ENCODE data around the gene HSPB1. TPM values are rescaled to one million over a fixed set of nuclear protein-coding genes. Genes with fewer than 3 reads are reported as not detected.

The HSPB1 gene
- total and polyA plus RNA-seq, 2 of the 13 experiments (the other 11 are each of a cell fraction or from before 2014, with no cell fraction given) = 21.0 to 38.6 TPM

DNA sequence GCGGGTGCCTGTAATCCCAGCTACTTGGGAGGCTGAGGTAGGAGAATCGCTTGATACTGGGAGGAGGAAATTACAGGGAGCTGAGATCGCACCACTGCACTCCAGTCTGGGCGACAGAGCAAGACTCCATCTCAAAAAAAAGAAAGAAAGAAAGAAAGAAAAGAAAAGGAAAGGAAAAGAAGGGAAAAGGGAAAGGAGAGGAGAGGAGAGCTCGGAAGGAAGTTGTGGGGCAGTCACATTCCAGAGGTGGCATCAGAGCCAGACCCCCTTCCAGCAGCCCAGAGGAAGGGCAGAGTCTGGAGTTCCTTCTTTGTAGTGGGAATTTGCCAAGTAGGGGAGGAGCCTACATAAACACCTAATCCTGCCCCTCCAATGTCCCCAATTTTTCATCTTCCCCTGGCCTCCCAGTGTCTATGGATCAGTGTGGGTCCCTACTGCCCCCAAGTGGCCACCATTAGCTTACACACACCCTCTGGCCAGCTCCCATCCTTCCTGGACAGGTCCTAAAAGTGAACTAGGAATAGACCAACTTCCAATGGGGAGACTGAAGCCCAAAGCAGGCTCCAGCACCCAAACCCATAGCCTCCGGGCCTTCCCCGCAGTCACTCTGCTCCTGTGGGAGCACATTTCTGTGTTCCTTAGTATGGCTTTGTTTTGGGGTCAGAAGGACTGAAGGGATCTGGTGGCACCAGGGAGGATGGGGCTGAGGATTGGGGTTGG is 39.6 kb upstream of the HSPB1 start (continued):
- TF ChIP-seq, protein P1, sequence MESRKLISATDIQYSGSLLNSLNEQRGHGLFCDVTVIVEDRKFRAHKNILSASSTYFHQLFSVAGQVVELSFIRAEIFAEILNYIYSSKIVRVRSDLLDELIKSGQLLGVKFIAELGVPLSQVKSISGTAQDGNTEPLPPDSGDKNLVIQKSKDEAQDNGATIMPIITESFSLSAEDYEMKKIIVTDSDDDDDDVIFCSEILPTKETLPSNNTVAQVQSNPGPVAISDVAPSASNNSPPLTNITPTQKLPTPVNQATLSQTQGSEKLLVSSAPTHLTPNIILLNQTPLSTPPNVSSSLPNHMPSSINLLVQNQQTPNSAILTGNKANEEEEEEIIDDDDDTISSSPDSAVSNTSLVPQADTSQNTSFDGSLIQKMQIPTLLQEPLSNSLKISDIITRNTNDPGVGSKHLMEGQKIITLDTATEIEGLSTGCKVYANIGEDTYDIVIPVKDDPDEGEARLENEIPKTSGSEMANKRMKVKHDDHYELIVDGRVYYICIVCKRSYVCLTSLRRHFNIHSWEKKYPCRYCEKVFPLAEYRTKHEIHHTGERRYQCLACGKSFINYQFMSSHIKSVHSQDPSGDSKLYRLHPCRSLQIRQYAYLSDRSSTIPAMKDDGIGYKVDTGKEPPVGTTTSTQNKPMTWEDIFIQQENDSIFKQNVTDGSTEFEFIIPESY (CRISPR knock-in tag; IDR thresholded peaks at IDR 0.05) = no peak
- TF ChIP-seq PHF5A (CRISPR knock-in tag; IDR thresholded peaks at IDR 0.05; ENCODE audit: low read depth, unreplicated experiment) (no peak), E2F5 (CRISPR knock-in tag; conservative IDR thresholded peaks at IDR 0.05) (no peak), KDM2A (CRISPR knock-in tag; IDR thresholded peaks at IDR 0.05; ENCODE audit: borderline replicate concordance, low read depth) (no peak), TP53 (CRISPR knock-in tag; conservative IDR thresholded peaks at IDR 0.05) (no peak), ZNF3 (CRISPR knock-in tag; IDR thresholded peaks at IDR 0.05) (no peak), ARID2 (CRISPR knock-in tag; IDR thresholded peaks at IDR 0.05; ENCODE audit: borderline replicate concordance) (no peak), DMAP1 (CRISPR knock-in tag; IDR thresholded peaks at IDR 0.05) (no peak), ZFYVE20 (CRISPR knock-in tag; IDR thresholded peaks at IDR 0.05; ENCODE audit: borderline replicate concordance, low read depth) (no peak), HNRNPK (IDR thresholded peaks at IDR 0.05; ENCODE audit: low read depth, low read length, poor library complexity, severe bottlenecking) (peak; percentile 15), SMC3 (IDR thresholded peaks at IDR 0.05; ENCODE audit: low read length) (peak; percentile 94), HDAC2 (CRISPR knock-in tag; IDR thresholded peaks at IDR 0.05) (no peak), MIER3 (CRISPR knock-in tag; IDR thresholded peaks at IDR 0.05; ENCODE audit: borderline replicate concordance) (no peak), ZNF607 (CRISPR knock-in tag; IDR thresholded peaks at IDR 0.05; ENCODE audit: borderline replicate concordance) (no peak), FIP1L1 (IDR thresholded peaks at IDR 0.05; ENCODE audit: borderline replicate concordance, insufficient read depth, low read depth, low read length) (no peak)
- TF ChIP-seq, protein P2, sequence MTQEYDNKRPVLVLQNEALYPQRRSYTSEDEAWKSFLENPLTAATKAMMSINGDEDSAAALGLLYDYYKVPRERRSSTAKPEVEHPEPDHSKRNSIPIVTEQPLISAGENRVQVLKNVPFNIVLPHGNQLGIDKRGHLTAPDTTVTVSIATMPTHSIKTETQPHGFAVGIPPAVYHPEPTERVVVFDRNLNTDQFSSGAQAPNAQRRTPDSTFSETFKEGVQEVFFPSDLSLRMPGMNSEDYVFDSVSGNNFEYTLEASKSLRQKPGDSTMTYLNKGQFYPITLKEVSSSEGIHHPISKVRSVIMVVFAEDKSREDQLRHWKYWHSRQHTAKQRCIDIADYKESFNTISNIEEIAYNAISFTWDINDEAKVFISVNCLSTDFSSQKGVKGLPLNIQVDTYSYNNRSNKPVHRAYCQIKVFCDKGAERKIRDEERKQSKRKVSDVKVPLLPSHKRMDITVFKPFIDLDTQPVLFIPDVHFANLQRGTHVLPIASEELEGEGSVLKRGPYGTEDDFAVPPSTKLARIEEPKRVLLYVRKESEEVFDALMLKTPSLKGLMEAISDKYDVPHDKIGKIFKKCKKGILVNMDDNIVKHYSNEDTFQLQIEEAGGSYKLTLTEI (CRISPR knock-in tag; conservative IDR thresholded peaks at IDR 0.05) = no peak
- TF ChIP-seq, protein P3, sequence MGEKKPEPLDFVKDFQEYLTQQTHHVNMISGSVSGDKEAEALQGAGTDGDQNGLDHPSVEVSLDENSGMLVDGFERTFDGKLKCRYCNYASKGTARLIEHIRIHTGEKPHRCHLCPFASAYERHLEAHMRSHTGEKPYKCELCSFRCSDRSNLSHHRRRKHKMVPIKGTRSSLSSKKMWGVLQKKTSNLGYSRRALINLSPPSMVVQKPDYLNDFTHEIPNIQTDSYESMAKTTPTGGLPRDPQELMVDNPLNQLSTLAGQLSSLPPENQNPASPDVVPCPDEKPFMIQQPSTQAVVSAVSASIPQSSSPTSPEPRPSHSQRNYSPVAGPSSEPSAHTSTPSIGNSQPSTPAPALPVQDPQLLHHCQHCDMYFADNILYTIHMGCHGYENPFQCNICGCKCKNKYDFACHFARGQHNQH (CRISPR knock-in tag; IDR thresholded peaks at IDR 0.05) = peak; percentile 31; the same call in 1 of the 2 replicates
- TF ChIP-seq, protein P4, sequence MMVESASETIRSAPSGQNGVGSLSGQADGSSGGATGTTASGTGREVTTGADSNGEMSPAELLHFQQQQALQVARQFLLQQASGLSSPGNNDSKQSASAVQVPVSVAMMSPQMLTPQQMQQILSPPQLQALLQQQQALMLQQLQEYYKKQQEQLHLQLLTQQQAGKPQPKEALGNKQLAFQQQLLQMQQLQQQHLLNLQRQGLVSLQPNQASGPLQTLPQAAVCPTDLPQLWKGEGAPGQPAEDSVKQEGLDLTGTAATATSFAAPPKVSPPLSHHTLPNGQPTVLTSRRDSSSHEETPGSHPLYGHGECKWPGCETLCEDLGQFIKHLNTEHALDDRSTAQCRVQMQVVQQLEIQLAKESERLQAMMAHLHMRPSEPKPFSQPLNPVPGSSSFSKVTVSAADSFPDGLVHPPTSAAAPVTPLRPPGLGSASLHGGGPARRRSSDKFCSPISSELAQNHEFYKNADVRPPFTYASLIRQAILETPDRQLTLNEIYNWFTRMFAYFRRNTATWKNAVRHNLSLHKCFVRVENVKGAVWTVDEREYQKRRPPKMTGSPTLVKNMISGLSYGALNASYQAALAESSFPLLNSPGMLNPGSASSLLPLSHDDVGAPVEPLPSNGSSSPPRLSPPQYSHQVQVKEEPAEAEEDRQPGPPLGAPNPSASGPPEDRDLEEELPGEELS (CRISPR knock-in tag; IDR thresholded peaks at IDR 0.05) = 0 out of 2 replicates have a peak, but pooled peaks have one; percentile 11
- TF ChIP-seq, protein P5, sequence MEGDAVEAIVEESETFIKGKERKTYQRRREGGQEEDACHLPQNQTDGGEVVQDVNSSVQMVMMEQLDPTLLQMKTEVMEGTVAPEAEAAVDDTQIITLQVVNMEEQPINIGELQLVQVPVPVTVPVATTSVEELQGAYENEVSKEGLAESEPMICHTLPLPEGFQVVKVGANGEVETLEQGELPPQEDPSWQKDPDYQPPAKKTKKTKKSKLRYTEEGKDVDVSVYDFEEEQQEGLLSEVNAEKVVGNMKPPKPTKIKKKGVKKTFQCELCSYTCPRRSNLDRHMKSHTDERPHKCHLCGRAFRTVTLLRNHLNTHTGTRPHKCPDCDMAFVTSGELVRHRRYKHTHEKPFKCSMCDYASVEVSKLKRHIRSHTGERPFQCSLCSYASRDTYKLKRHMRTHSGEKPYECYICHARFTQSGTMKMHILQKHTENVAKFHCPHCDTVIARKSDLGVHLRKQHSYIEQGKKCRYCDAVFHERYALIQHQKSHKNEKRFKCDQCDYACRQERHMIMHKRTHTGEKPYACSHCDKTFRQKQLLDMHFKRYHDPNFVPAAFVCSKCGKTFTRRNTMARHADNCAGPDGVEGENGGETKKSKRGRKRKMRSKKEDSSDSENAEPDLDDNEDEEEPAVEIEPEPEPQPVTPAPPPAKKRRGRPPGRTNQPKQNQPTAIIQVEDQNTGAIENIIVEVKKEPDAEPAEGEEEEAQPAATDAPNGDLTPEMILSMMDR (CRISPR knock-in tag; IDR thresholded peaks at IDR 0.05) = peak; percentile 94

All from HepG2 (cell line).